AG08396 (cell line): ENCODE results near the gene POTEM.
"Not testable (repeated sequence)": the region's sequence is repeated elsewhere in the genome, so short reads cannot be mapped to it uniquely, and the experiment has no call there.

Experiments used
- DNase-seq: peaks from one replicate; pipeline ENCODE4 v3.0.0; 2012; ENCODE audit warnings: low spot score, mixed read lengths

Gene POTEM

DNA sequence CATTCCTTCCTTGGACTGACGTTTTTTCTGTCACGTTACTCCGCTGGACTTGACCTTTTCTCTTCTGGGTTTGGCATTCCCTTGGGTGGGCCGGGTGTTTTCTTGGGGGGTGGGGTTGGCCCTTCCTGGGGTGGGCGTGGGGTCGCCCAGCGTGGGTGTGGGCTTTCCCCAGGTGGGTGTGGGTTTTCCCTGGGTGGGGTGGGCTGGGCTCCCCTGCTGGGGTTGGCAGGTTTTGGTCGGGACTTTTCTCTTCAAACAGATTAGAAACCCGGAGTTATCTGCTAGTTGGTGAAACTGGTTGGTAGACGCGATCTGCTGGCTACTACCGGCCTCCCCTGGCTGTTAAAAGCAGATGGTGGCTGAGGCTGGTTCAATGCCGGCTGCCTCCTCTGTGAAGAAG, at the start of gene POTEM:
Gene POTEM, plus strand, starts transcription at position 301 of the 400 bp plus-strand sequence. Its CDS starts 52 bp downstream, at position 353.
- DNase-seq, result not testable (repeated sequence)

DNA sequence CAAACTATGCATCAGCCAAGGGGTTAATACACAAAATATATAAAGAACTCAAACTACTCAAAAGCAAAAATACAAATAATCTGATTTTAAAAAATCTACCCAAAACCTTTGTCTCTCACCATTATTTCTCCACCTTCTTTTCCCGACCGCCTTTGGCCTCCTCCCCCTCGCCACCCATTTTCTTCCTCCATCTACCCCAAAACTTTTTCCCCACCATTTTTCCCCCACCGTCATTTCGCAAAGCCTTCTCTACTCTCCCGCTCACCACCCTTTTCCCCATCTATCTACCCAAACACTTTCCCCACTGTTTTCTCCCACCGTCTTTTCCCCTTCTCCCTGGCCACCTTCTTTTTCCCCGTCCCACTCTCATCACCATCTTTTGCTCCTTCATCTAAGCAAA, 48.9 kb upstream of the POTEM start:
- DNase-seq, result not testable (repeated sequence)

- DNase-seq, result not testable (repeated sequence)
These were observed 47.2 kb upstream of the POTEM start for GRCh38 chr14:18920052-18920451.

GRCh38 chr14:18921055-18921701, 46.1 kb upstream of the POTEM start:
- not testable (repeated sequence) for DNase-seq

DNA sequence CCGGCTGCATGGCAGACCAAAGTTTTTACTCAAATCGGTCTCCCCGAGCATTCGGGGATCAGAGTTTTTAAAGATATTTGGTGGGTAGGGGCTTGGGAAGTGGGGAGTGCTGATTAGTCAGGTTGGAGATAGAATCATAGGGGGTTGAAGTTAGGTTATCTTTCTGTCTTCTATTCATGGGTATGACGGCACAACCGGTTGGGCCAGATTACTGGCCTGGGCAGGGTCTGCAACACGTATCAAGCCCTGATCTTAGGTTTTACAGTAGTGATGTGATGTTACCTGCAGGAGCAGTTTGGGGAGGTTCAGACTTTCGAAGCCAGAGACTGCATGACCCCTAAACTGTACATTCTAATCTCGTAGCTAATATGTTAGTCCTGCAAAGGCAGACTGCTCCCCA, 30.4 kb upstream of the POTEM start:
- DNase-seq, result not testable (repeated sequence)

DNA sequence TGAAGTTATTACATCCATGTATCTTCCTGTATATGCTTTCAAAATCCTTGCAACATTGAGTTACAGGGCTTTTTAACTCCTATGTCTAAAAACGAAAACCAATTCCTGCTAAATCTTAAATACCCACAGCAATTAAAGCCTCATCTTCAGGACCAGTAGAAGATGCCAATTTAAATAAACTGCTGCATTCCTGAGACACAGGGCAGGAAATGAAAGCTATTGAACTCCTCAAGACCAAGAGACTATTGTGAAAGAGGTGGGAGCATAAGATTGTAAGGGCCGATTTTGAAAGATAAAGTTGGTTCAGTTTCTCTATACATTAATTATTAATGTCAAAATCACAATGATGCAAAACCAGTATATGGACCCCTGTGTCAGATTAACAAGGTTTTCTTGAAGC, 28.5 kb upstream of the POTEM start:
- DNase-seq, result not testable (repeated sequence)

GRCh38 chr14:18949939-18950338, 17.3 kb upstream of the POTEM start:
- DNase-seq, result not testable (repeated sequence)

DNA sequence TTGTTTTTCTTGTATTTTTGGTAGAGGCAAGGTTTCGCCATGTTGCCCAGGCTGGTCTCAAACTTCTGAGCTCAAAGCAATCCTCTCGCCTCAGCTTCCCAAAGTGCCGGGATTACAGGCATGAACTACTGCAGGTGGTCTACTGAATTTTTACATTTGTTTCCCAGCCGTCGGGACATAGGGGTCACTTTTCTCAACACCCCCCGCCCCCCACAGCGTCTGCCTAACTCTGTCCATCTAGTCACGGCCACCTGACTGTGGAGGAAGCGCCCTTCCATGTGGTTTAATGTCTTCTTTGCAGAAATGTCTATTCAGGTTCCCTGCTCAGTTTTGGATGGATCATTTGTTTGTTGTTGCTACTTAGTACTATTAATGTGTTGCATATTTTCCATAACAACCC, 14.1 kb upstream of the POTEM start:
- DNase-seq, result not testable (repeated sequence)

GRCh38 chr14:18955816-18956215, 11.4 kb upstream of the POTEM start:
- DNase-seq, result not testable (repeated sequence)

DNA sequence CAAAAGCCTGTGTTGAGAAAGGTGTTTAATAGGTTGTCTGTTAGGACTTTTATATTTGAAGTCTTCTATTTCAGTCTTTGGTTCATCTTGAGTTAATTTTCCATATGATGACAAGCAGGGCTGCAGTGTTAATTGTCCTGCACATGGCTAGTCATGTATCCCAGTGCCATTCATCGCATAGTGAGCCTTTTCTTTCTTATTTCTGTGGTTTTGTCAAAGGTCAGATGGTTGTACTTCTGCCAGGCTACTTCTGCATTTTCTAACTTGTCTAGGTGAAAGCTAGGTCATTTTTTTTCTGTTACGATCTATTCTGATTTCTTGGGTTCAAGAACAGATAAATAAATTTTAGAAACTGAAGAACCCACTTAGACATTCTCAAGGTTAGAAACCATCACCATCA, 5.7 kb upstream of the POTEM start:
- not testable (repeated sequence) for DNase-seq

DNA sequence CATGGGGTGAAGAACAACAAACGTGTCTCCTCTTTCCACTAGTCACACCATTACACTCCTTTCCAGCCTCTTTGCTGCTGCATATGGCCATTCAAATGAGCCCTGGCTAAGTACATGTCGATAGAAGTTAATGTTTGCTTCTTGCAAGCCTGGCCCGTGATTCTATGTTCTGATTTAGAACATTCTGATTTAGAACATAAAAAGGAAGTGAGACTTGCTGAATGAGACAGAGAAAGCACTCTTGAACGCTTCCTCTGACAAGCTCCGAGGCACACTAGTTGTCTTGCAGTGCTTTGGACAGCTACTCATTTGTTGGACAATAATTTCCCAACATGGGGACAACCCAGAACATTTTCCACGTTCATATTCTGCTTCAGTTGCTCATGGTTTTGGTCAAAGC, 5.1 kb upstream of the POTEM start:
- not testable (repeated sequence) for DNase-seq

DNA sequence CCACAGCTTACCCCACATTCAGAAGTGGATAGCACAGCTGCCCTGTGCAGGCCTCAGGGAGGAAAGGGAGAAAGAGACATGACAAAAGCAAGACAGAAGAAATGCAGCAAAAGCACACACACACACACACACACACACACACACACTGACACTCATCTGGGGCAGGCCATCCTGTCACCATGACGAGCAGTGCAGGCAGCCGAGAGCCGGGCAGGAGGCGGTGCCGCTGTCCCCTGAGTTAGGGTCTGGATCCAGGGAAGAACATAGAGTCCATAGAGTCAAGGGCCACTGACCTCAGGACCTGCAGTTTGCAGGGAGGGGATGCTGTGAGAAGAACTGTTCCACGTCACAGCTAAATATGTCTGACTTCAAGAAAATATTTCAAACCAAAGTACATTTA, 4.0 kb upstream of the POTEM start:
- not testable (repeated sequence) for DNase-seq

DNA sequence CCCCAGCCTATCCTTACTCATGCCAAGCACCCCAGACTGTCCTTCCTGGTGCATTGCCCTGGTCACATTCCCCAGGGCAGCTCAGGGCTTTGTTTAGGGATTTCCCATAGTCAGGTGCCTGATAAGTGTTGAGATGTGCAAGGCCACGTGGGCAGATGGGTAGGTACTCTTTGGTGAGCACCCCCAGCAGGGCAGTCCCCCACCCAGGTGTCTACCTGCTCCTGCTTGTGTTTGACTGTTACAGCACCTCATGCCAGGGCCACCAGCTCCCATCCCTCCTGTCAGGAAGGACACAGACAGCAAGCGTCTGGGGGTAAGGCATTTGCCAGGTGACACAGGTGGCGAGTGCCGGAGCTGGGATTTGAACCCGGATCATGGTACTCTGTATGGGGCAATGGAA, 2.4 kb upstream of the POTEM start:
- DNase-seq, result not testable (repeated sequence)

DNA sequence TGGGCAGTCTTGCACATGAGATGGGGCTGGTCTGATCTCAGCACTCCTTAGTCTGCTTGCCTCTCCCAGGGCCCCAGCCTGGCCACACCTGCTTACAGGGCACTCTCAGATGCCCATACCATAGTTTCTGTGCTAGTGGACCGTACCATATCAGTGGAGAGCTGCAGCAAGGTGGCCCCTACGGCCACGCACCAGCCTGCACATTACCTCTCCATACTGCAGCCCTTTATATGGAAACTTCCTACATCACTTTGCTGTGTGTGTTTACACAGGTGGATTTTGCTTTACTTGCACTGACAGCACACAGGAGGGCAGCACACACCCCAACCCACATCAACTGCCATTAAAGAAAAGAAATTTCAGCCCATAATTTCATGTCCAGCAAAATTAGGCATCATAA, 35.3 kb downstream of the POTEM start:
- DNase-seq, result not testable (repeated sequence)

DNA sequence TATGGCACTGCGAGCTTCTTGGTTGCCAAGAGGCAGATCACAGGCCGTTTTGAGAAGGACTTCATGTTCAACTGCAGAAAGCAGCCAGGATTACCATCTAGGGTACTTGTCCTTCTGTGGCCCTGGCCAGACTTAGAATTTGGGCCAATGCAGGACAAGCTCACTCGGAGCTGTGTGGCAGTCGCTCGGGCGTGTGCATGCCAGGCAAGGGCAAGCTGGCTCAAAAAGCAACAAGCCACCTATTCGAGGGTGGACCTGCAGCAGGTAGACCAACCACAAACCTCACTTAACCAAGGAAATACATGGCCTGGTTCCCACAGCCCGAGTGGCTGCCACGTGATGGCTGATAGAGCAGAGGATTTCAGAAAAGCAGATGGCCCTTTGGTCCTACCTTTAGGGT, 39.3 kb downstream of the POTEM start:
- DNase-seq, result not testable (repeated sequence)

DNA sequence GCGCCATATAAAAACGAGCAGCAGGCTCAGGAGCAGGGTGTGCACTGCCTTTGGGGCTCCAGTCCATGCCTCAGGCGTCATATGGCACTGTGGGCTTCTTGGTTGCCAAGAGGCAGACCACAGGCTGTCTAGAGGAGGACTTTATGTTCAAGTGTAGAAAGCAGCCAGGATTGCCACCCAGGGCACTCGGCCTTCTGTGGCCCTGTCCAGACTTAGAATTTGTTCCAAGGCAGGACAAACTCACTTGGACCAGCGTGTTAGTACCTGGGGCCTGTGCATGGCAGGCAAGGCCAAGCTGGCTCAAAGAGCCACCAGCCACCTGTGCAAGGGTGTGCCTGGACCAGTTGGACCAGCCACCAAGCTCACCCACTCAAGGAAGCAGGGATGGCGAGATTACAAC, 40.4 kb downstream of the POTEM start:
- not testable (repeated sequence) for DNase-seq

DNA sequence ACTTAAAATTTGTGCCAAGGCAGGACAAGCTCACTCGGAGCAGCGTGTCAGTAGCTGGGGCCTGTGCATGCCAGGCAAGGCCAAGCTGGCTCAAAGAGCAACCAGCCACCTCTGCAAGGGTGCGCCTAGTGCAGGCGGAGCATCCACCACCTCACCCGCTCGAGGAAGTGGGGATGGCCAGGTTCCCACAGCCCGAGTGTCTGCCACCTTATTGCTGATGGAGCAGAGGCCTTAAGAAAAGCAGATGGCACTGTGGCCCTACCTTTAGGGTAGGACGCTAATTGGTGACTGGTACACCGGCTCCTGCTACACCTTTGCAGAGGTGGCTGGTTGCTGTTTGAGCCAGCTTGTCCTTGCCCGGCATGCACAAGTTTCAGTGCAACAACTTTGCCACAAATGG, 43.8 kb downstream of the POTEM start:
- DNase-seq, result not testable (repeated sequence)

DNA sequence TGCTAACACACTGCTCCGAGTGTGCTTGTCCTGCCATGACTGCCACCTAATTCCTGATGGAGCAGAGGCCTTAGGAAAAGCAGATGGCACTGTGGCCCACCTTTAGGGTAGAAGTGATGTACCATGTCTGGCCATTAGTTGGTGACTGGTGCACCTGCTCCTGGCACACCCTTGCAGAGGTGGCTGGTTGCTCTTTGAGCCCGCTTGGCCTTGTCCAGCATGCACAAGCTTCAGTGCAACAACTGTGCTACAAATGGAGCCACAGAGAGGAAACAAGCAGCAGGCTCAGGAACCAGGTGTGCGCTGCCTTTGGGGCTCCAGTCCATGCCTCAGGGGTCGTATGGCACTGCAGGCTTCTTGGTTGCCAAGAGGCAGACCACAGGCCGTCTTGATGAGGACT, 44.5 kb downstream of the POTEM start:
- not testable (repeated sequence) for DNase-seq

- DNase-seq, result not testable (repeated sequence)
These were observed 48.0 kb downstream of the POTEM start for GRCh38 chr14:19015185-19015584.

- not testable (repeated sequence) for DNase-seq
These were observed 57.9 kb downstream of the POTEM start for GRCh38 chr14:19025080-19025589.

- DNase-seq, result not testable (repeated sequence)
These were observed 59.6 kb downstream of the POTEM start for GRCh38 chr14:19026649-19027351.

DNA sequence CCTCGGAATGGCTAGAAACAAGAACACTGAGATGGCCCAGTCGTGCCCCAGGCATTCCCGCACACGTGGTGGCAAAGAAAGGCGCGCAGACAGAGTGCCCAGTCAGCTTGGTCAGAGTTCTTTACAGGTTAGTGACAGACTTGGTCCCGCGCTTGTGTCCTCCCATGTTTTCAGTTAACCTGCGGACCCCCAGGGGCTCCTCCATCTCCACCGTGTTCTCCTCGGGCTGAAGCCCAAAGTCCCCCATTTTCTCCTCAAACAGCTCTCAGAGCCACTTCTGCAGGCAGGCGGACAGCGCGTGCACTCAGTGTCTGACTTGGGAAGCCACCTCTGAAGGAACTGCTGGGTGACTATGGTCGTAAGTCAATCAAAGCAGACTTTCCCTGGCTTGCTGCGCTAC, 60.7 kb downstream of the POTEM start:
- not testable (repeated sequence) for DNase-seq

GRCh38 chr14:19036811-19037382, 69.7 kb downstream of the POTEM start:
- not testable (repeated sequence) for DNase-seq
